WTC11 (cell line): Measurements from ENCODE around the gene SPATA12. TPM values are rescaled to one million over a fixed set of nuclear protein-coding genes. Genes with fewer than 3 reads are reported as not detected.

ENCODE experiments used
- ATAC-seq: fragments of 200-7000 bp; cut with Tn5 transposase; 2 replicates; pipeline ENCODE4 v1.10.0; 2021; ENCODE audit warnings: mild to moderate bottlenecking, moderate library complexity
- CTCF ChIA-PET: fragments of 300-600 bp; sonication (Branson Sonifier 250); formaldehyde crosslinking; loops from one replicate; lab custom pipeline; 2021; ENCODE audit warnings: antibody characterized with exemption; lab: Charles Lee
- POLR2A ChIA-PET: fragments of 350-600 bp; sonication (Branson Sonifier 250); formaldehyde crosslinking; loops from one replicate; lab custom pipeline; 2021; ENCODE audit warnings: antibody characterized with exemption; lab: Charles Lee
- DNase-seq: peaks from one replicate; pipeline ENCODE4 v3.0.0; 2021; ENCODE audit warnings: low spot score
- H3K27ac Mint-ChIP-seq: 2 replicates; pipeline ENCODE4 v1.8.0; 2021; ENCODE audit warnings: mixed read lengths
- H3K27me3 Mint-ChIP-seq: 2 replicates; pipeline ENCODE4 v1.8.0; 2021; ENCODE audit warnings: low read depth, mild to moderate bottlenecking, moderate library complexity, mixed read lengths
- H3K36me3 Mint-ChIP-seq: 2 replicates; pipeline ENCODE4 v1.8.0; 2021; ENCODE audit warnings: mixed read lengths
- H3K4me1 Mint-ChIP-seq: 2 replicates; pipeline ENCODE4 v1.8.0; 2022; ENCODE audit warnings: mixed read lengths
- H3K4me3 Mint-ChIP-seq: 2 replicates; pipeline ENCODE4 v1.8.0; 2021; ENCODE audit warnings: mild to moderate bottlenecking, moderate library complexity, mixed read lengths
- H3K9me3 Mint-ChIP-seq: 2 replicates; pipeline ENCODE4 v1.8.0; 2021; ENCODE audit warnings: mixed read lengths
- ARID4B ChIP-seq: sonication (generic); formaldehyde crosslinking; IDR thresholded peaks from 2 replicates; pipeline ENCODE4 v1.8.0; 2023; ENCODE audit warnings: missing genetic modification reagents, mild to moderate bottlenecking, borderline replicate concordance
- ATF3 ChIP-seq: sonication (generic); formaldehyde crosslinking; conservative IDR thresholded peaks from 2 replicates; pipeline ENCODE4 v1.8.1; 2022; ENCODE audit warnings: mild to moderate bottlenecking, missing genetic modification reagents
- GTF2I ChIP-seq: fragments of 250-450 bp; sonication (Bioruptor Pico); conservative IDR thresholded peaks from 2 replicates; pipeline ENCODE4 v1.4.0; 2021; ENCODE audit warnings: mild to moderate bottlenecking
- KAT7 ChIP-seq: sonication (generic); formaldehyde crosslinking; IDR thresholded peaks from 2 replicates; pipeline ENCODE4 v1.8.1; 2023; ENCODE audit warnings: missing genetic modification reagents, mild to moderate bottlenecking, borderline replicate concordance
- NFATC4 ChIP-seq: fragments of 250-450 bp; sonication (Bioruptor Pico); IDR thresholded peaks from 2 replicates; pipeline ENCODE4 v1.9.0; 2021; ENCODE audit warnings: mild to moderate bottlenecking
- NR2C2 ChIP-seq: sonication (generic); formaldehyde crosslinking; IDR thresholded peaks from 2 replicates; pipeline ENCODE4 v1.8.0; 2022; ENCODE audit warnings: mild to moderate bottlenecking, missing genetic modification reagents
- SP1 ChIP-seq: sonication (generic); formaldehyde crosslinking; conservative IDR thresholded peaks from 2 replicates; pipeline ENCODE4 v1.8.1; 2022; ENCODE audit warnings: missing genetic modification reagents
- ZNF121 ChIP-seq: sonication (generic); formaldehyde crosslinking; IDR thresholded peaks from 2 replicates; pipeline ENCODE4 v1.8.0; 2023; ENCODE audit warnings: missing genetic modification reagents
- ZNF396 ChIP-seq: fragments of 250-450 bp; sonication (Bioruptor Pico); IDR thresholded peaks from 2 replicates; pipeline ENCODE4 v1.8.0; 2021; ENCODE audit warnings: mild to moderate bottlenecking, moderate library complexity, borderline replicate concordance
- ZNF532 ChIP-seq: fragments of 250-450 bp; sonication (Bioruptor Pico); IDR thresholded peaks from 2 replicates; pipeline ENCODE4 v1.9.0; 2021; ENCODE audit warnings: mild to moderate bottlenecking, borderline replicate concordance
- total RNA-seq: library from RNA; stranded (reverse); gene quantifications from 3 replicates; pipeline ENCODE4 v1.2.3, GENCODE V29; 2021

The SPATA12 gene
- total RNA-seq, 1 experiment from 2014 or later, result 0.39 TPM

- H3K9me3 Mint-ChIP-seq, result no peaks in the 10 kb centered on the region
Observed at GRCh38 chr3:57086201-57086600, 25.7 kb downstream of the SPATA12 start.

GRCh38 chr3:57087361-57088092 is 27.1 kb downstream of the SPATA12 start:
- no peak overlapping the region for H3K4me3 Mint-ChIP-seq
- H3K4me1 Mint-ChIP-seq, result peaks cover 16% of the 10 kb centered on the region
- ChIA-PET POLR2A (no interaction called here), CTCF (interaction anchor here (0.9 to 1.7 kb wide), 4 partner anchors 10 to 310 kb away, joined by 3 to 5 read pairs (median 4); no protein-coding TSS in a partner anchor)
- H3K9me3 Mint-ChIP-seq, result no peaks in the 10 kb centered on the region
- DNase-seq (no peak), ATAC-seq (no peak)
- H3K36me3 Mint-ChIP-seq, result peaks cover under 1% of the 10 kb centered on the region; the same call in 1 of the 2 replicates
- H3K27me3 Mint-ChIP-seq, result no peaks in the 10 kb centered on the region
- no peak for TF ChIP-seq ARID4B (CRISPR knock-in tag)
- TF ChIP-seq GTF2I (CRISPR knock-in tag), result peak; percentile 76; the same call in 1 of the 2 replicates
- peak; percentile 84 for TF ChIP-seq ZNF121 (CRISPR knock-in tag)
- TF ChIP-seq, all 79 proteins: peak for 2
- peak overlapping the region; percentile 47; the same call in 1 of the 2 replicates for H3K27ac Mint-ChIP-seq

More at GRCh38 chr3:57086201-57086600, 25.7 kb downstream of the SPATA12 start:
- no peaks in the 10 kb centered on the region for H3K36me3 Mint-ChIP-seq
- ChIA-PET POLR2A (no interaction called here), CTCF (no interaction called here)
- no peak for TF ChIP-seq KAT7 (CRISPR knock-in tag)
- TF ChIP-seq ZNF121 (CRISPR knock-in tag), result no peak
- TF ChIP-seq ZNF396 (CRISPR knock-in tag), result no peak
- no peak for TF ChIP-seq SP1 (CRISPR knock-in tag)
- no peak for TF ChIP-seq NFATC4 (CRISPR knock-in tag)
- TF ChIP-seq ATF3 (CRISPR knock-in tag), result no peak
- TF ChIP-seq ZNF532 (CRISPR knock-in tag), result no peak
- H3K27me3 Mint-ChIP-seq, result no peaks in the 10 kb centered on the region; the same call in 1 of the 2 replicates
- no peak for ATAC-seq
- H3K27ac Mint-ChIP-seq, result peak overlapping the region; percentile 67; the same call in 1 of the 2 replicates
- peaks cover 16% of the 10 kb centered on the region for H3K4me1 Mint-ChIP-seq
- H3K4me3 Mint-ChIP-seq, result no peak overlapping the region
- no peak for DNase-seq

- CTCF ChIA-PET, result interaction anchor here (0.6 to 1.7 kb wide), 3 partner anchors 12 to 100 kb away, joined by 4 to 7 read pairs (median 4); no protein-coding TSS in a partner anchor
- ATAC-seq, result no peak
- POLR2A ChIA-PET, result interaction anchor here (0.6 kb wide), 1 partner anchor 109 kb away, joined by 4 read pairs; no protein-coding TSS in a partner anchor
- TF ChIP-seq GTF2I (CRISPR knock-in tag) (0 out of 2 replicates have a peak, but pooled peaks have one; percentile 41), NR2C2 (no peak)
- H3K4me3 Mint-ChIP-seq, result no peak overlapping the region
- no peaks in the 10 kb centered on the region for H3K27me3 Mint-ChIP-seq
- no peak for DNase-seq
- H3K9me3 Mint-ChIP-seq, result no peaks in the 10 kb centered on the region
- H3K27ac Mint-ChIP-seq, result no peak overlapping the region
- H3K36me3 Mint-ChIP-seq, result peaks cover 6% of the 10 kb centered on the region
- H3K4me1 Mint-ChIP-seq, result peaks cover 13% of the 10 kb centered on the region
Observed at GRCh38 chr3:57088503-57088902, 28.0 kb downstream of the SPATA12 start.
